Upper lobe of left lung (tissue), 4 donors: Measurements from ENCODE around the gene CHRNG.

Experiments used
- POLR2A ChIP-seq, 4 donors: fragments of 450-650 bp; IDR thresholded peaks; one replicate each; pipeline ENCODE4 v1.5.1; 2016 to 2017; ENCODE audit warnings: antibody characterized with exemption in 4 of 4, mild to moderate bottlenecking in 2 of 4
- POLR2AphosphoS5 ChIP-seq, 2 donors: sonication (generic); formaldehyde crosslinking; IDR thresholded peaks; one replicate each; pipeline ENCODE4 v1.5.1; 2017; ENCODE audit warnings: antibody characterized with exemption in 2 of 2
- TF ChIP-seq, protein P1 (sequence below), 6 experiments: fragments of 450-650 bp in 4 of 6; fragments of 200-600 bp in 2 of 6; sonication (generic) in 2 of 6; IDR thresholded peaks; one replicate each; pipeline ENCODE4 v1.5.1; 2016 to 2019; ENCODE audit warnings: antibody characterized with exemption in 6 of 6

GRCh38 chr2:232532419-232532818 is 7.1 kb upstream of the CHRNG start:
- TF ChIP-seq, protein P1, sequence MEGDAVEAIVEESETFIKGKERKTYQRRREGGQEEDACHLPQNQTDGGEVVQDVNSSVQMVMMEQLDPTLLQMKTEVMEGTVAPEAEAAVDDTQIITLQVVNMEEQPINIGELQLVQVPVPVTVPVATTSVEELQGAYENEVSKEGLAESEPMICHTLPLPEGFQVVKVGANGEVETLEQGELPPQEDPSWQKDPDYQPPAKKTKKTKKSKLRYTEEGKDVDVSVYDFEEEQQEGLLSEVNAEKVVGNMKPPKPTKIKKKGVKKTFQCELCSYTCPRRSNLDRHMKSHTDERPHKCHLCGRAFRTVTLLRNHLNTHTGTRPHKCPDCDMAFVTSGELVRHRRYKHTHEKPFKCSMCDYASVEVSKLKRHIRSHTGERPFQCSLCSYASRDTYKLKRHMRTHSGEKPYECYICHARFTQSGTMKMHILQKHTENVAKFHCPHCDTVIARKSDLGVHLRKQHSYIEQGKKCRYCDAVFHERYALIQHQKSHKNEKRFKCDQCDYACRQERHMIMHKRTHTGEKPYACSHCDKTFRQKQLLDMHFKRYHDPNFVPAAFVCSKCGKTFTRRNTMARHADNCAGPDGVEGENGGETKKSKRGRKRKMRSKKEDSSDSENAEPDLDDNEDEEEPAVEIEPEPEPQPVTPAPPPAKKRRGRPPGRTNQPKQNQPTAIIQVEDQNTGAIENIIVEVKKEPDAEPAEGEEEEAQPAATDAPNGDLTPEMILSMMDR (IDR thresholded peaks at IDR 0.05), result no peak
- TF ChIP-seq POLR2AphosphoS5 (IDR thresholded peaks at IDR 0.05) (no peak), POLR2A (IDR thresholded peaks at IDR 0.05) (no peak)
